HG02840 (cell line): Measurements from ENCODE around the gene MRPL30.
"Not testable (repeated sequence)": the region's sequence is repeated elsewhere in the genome, so short reads cannot be mapped to it uniquely, and the experiment has no call there.

Experiments
- ATAC-seq: cut with Tn5 transposase; IDR thresholded peaks from one replicate; pipeline ENCODE4 v1.9.1; 2021; ENCODE audit warnings: mild to moderate bottlenecking, moderate library complexity, moderate number of reproducible peaks; ENCODE audit not compliant: unreplicated experiment, low FRiP score

The MRPL30 gene

GRCh38 chr2:99180755-99181623, at the start of gene MRPL30, which contains the start of gene MITD1:
Gene MRPL30, plus strand, starts transcription at chr2:99181184. Its CDS starts 5,020 bp downstream, at chr2:99186204.
Gene MITD1, minus strand, starts transcription at chr2:99181058. Its CDS starts 77 bp downstream, at chr2:99180981.
- ATAC-seq, result peak; percentile 88

GRCh38 chr2:99135044-99135556, 45.9 kb upstream of the MRPL30 start:
- ATAC-seq, result not testable (repeated sequence)

- ATAC-seq, result no peak
Measured at GRCh38 chr2:99139003-99139402, 42.0 kb upstream of the MRPL30 start.

GRCh38 chr2:99140056-99140859, 40.7 kb upstream of the MRPL30 start:
- ATAC-seq, result no peak

- ATAC-seq, result no peak
Measured at GRCh38 chr2:99140860-99141109, 40.2 kb upstream of the MRPL30 start.

GRCh38 chr2:99141110-99142108, 39.6 kb upstream of the MRPL30 start, which contains the start of gene C2orf15:
Gene C2orf15, plus strand, starts transcription at chr2:99141707. Its CDS starts 8,852 bp downstream, at chr2:99150559.
- peak; percentile 91 for ATAC-seq

GRCh38 chr2:99150706-99151105, 30.3 kb upstream of the MRPL30 start:
- no peak for ATAC-seq

GRCh38 chr2:99152199-99152895, 28.6 kb upstream of the MRPL30 start:
- no peak for ATAC-seq

GRCh38 chr2:99153921-99154604, 26.9 kb upstream of the MRPL30 start:
- ATAC-seq, result no peak

GRCh38 chr2:99154643-99155536, 26.1 kb upstream of the MRPL30 start, which contains the start of the genes LIPT1 and TSGA10:
Gene LIPT1, plus strand, starts transcription at chr2:99154967. Its CDS starts 6,991 bp downstream, at chr2:99161958.
Gene TSGA10, minus strand, starts transcription at chr2:99154942. Its CDS starts 45,503 bp downstream, at chr2:99109439.
- peak; percentile 94 for ATAC-seq

- ATAC-seq, result no peak
Measured at GRCh38 chr2:99156891-99157290, 24.1 kb upstream of the MRPL30 start.

GRCh38 chr2:99158599-99158998, 22.4 kb upstream of the MRPL30 start:
- no peak for ATAC-seq

GRCh38 chr2:99159594-99159993, 21.4 kb upstream of the MRPL30 start:
- ATAC-seq, result no peak

- ATAC-seq, result no peak
Measured at GRCh38 chr2:99166218-99166617, 14.8 kb upstream of the MRPL30 start.

GRCh38 chr2:99169534-99169933, 11.4 kb upstream of the MRPL30 start:
- ATAC-seq, result no peak

GRCh38 chr2:99171377-99172140, 9.4 kb upstream of the MRPL30 start:
- no peak for ATAC-seq

GRCh38 chr2:99181624-99182000, 628 bp downstream of the MRPL30 start:
- no peak for ATAC-seq
